Measurements from ENCODE around the gene PNRC2.
"Not testable (repeated sequence)": the region's sequence is repeated elsewhere in the genome, so short reads cannot be mapped to it uniquely, and the experiment has no call there.

The PNRC2 gene

DNA sequence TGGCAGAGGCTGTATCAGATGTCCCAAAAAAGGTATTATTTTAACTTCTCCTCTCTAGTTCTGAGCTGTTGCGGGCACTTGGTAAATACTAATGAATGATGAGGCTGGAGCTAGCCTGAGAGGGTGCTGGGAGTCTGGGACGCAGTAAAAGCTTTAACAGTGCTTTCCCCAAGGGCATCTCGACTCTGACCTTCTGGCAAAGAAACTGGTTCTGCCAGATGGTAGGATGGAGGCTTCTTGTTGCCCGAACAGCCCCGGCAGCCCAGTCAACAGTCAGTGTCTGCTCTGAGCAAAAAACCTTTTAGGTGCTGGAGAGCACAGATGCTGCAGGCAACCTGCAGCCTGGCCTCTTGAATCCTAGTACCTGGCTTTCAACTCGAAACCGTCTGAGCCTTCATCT is 2.5 kb upstream of the PNRC2 start:
- peak; percentile 98 for DNase-seq

DNA sequence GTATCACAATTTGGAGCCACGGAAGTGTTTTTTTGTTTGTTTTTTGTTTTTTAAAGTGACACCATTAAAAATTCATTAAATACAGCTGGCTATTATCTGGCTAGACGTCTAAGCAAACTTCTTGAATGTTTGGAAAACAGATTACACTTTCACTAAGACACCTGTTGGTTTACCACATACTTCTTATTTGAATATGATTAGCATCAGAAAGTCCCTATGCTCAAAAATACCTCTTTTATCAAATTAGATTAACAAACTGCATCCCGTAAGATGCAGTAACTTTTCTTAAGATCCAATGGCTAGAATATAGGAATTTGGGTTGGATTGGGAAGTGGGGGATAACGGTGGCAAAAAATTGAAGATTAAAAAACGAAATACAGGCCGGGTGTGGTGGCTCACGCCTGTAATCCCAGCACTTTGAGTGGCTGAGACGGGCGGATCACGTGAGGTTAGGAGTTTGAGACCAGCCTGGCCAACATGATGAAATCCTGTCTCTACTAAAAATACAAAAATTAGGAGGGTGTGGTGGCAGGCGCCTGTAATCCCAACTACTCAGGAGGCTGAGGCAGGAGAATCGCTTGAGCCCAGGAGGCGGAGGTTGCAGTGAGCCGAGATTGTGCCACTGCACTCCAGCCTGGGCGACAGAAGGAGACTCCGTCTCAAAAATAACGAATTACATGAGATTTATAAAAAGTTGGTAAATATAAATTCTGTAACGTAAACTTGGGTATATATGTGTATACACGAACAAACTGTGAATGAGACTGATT is 1.4 kb upstream of the PNRC2 start:
- DNase-seq, result peak; percentile 65

DNA sequence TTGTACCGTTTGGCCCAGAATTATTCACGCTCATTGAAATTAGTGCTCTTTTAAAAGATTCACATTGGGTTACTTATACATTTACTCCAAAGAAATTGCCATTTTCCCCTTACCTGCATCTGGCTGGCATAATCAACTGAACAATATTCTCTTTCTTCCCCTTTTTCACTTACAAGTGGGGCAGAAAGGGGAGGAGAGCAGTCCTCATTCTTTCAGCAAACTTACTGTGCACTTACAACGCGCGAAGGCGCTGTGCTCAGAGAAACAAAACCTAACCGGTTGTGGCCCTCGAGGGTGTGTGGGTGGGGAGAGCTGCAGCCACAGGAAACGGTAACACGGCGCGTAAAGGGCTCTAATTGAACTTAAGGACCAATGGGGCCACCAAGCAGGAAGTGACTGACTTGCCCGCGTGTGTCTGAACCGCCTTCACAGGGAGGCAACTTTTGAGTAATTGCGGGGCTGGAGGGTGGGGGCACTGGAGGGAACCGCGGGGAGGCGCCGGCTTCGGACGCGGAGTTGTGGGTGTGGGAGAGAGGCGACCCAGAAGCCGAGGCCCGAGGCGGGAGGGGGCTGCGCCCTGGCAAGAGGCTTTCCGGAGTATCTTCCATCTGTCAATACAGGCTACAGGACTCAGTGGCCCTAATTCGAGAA is 693 bp upstream of the PNRC2 start:
- DNase-seq, result peak; percentile 93

DNA sequence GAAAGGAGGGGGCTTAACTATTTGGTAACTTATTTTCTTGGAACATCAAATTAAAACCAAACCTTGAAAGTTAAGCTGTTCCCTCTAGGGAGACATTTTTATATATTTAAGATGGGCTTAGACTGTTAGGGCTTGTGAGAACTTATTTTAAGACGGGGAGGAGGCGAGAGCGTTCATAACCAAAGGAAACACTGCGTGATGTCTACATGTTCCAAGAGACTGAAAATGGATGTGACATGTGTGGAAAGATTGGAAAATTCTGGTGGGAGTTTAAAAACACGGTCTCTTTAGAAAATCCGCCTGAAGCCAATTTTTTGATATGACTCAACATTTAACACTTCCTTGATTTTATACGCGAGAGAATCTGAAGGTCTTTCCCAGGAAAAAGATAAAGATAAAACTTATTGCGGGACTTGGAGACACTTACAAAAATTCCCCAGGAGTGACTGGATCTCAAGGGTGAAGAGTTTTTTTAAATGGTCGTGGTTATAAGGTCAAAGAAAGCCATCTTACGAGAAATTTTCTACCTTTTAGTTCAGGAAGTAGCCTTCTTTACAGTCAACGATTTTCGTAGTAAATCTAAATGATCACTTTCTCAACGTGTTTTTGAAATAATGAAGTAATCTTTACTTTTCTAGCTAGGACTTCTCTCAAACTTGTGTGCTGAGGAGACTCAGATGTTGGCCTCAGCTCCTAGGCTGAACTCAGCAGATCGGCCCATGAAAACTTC is 828 bp downstream of the PNRC2 start:
- DNase-seq, result no peak

DNA sequence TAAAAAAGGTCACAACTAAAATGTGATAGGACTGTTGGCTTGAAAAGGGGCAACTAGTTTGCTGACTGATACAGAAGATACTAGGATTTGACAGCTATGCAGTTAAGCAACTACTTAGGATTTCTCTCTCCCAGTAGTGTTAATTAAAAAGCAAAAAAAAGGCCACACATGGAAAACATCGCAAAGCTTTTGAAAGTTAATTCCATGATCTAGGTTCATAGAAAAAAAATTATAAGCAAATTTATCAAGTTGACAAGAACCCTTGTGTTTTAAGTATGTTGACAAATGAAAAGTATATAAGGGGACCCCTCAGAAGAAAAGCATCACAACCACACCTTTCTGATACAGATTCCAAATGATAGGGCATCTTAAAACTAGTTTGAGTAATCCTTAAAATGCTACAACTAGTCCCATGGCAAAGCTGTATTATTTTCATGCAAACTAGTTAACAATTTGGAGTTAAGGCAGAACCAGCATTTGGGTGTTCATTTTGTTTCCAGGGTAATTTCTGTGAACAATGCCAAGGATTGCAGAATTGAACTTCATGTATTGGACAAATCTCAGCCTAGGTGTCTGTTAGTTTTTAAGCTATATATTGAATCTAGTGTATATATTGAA is 4.1 kb downstream of the PNRC2 start:
- no peak for DNase-seq

DNA sequence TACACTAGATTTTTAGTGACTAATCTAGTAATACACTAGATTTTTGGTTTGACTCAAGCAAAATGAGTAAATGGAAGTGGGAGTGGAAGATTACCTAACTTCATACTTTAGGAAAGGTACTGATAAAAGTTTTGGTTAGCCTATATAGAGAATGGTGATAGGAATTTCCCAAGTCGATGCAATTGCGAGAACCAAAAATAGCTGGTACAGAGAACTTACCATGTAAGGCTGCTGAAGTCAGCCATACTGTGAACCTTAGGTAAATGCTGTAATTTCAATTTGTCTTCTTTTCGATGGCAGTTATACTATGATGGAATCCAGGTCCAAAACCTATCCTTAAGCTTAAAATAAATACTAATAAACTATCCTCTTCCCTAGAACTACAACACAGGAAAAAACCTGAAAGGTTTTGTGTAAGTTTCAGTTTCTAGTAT is 4.6 kb downstream of the PNRC2 start:
- no peak for DNase-seq

DNA sequence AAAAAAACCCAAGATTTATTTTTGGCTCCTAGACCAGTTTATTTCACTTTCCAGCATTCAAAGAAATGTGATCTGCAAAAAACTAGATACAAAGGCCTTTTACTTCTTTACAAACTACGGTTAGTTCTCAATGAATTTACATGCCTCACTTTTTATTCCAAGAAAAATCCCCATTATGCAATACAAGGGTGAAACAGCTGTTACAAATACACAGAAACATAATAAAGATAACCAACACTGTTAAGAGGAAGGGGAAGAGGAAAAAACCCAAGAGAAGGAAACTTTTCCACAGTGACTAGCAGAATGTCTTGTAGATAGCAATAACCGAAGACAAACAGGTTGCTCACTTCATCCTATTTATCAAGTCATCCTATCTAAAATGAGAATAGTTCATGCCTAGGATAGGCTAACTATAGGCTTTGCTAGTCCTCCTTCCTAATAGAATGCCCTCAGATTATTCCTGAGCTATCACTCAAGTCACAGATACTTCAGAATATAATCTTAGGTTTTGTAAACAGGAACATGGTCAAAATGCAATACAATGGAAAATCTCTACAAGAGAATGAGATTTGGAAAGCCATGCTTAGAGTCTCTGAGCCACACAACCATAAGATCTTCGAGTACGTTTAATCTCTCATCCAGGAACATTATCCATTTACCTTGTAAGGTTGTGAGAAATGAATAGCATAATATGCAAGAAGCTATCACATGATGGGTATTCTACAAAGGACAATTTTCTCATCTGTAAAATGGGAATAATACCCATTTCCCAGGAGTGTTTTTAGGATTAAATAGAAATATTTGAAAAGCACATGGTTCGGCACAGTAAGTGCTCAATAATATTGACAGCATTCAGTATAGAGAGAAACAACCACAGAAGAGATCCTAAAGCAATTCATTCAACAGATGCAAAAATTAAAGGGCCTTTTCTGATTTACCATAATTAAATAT is 5.4 kb downstream of the PNRC2 start:
- peak; percentile 39 for DNase-seq

DNA sequence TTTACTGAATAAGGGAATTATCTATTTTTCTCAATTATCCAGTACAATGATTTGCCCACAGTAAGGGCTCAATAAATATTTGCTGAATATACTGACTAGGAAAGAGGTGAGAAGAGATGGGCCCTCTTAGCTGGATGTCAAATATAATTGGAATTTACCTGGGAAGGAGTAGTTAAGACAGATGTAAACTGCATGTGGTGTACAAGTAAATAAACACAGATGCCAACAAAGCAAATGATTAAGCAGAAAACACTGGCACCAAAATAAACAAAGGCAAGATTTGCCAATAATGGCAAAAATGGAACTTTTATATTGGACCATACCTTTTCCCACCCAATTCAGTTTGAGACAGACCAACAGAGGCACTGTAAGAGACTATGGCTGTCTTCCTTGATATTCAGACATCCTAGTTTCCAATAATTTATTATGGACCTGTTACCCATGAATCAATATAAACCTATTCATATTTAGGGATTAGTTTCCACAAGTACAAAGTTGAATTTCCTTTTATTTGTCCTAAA is 7.4 kb downstream of the PNRC2 start:
- DNase-seq, result no peak

DNA sequence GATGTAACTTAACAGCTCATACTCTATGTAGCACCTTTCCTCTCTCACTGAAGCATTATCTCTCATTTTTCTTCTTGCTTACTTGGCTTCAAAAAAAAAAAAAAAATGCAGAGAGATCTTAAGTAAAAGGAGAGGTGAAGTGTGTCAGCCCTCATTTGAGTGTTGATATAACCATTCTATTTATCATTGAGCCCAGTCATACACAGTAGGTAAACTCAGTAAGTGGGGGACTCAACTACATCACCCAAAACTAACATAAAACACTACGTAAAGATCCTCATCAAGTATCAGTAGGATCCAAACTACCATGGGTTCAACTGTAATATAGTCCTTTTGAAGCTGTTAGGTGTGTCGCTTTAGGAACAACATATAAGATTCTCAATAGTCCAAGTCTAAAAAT is 8.2 kb downstream of the PNRC2 start:
- DNase-seq, result no peak

DNA sequence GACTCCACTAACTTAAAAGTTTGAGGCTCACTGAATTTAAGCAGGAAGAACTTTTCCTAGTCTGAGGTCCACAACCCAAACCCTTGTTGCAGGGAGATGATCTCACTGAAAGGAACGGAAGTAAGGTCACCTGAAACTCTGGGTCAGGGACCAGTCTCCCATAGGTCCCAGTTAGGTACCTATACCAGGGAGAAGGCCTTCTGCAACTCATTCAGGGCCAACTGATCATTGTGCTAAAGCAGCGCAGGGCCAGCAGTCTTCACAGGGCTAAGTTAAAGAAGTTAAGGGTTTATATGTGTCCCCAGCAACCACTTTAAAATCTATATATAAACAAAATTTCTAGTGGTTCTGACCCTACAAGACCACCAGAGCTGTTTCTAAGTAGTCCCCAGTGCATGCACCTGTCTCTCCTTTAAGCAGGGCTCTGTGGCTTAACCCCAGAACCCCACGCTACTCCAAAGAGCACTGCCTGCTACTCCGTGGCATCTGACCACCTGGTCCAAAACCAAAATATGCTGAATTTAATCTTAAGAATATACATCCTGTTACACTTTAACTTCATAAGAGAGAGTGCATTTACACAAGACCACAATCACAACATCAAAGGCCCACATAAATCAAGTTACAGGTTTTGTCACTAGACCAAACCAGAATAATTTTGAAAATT is 17.7 kb downstream of the PNRC2 start:
- no peak for DNase-seq

DNA sequence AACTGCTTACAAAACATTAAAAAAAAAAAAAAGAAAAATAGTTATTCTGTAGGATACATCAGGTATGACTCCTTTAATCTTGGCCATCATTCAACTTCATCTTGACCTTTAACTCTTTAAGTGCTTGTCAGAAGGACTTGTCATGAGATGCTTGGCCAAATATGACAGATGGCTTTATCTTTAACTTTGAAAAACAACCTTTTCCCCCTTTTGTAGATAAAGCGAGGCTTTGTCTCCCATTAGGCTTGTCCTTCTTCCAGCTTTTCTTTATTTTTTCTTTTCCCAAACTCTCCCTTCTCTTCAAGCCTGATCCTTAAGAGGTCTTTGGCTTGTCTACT is 18.2 kb downstream of the PNRC2 start:
- DNase-seq, result no peak

DNA sequence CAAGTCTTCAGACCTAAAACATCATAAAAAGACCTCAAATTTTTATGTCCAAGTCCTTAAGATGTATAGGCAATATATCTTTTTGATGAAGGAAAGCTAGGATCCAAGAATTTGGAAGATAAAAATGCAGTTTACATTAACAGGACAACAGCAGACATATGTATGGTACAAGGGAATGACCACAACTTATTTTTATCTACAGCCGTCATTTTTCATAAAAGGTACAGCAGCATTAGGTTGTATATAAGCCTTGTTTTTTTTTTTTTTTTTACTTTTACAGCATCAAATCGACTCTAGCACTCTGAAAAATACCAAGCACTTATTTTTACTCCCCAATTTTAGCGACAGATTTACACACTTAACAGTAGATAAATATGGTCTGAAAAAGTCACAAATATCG is 19.2 kb downstream of the PNRC2 start:
- DNase-seq, result no peak

DNA sequence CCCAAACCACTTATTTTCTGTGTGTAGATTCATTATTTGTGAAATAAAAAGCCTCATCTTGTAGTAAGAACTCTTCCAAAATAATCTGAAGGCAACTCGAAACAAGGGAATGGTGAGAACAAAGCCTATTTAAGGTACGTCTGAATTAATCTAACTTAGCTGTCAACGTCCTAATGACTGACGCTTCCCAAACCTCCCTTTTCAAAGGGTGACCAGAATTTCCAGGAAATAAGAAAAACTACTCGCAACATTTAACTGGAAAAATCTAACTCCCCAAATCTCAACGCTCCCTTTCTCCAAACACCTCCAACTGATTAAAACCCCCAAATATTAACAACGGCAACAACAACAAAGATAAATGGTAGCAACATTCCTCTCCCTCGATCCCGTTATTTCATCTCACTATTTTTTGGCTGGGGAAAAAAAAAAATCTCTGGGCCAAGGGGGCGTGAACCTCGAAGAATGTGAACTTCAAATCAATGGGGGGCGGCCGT is 19.8 kb downstream of the PNRC2 start:
- peak; percentile 57 for DNase-seq

DNA sequence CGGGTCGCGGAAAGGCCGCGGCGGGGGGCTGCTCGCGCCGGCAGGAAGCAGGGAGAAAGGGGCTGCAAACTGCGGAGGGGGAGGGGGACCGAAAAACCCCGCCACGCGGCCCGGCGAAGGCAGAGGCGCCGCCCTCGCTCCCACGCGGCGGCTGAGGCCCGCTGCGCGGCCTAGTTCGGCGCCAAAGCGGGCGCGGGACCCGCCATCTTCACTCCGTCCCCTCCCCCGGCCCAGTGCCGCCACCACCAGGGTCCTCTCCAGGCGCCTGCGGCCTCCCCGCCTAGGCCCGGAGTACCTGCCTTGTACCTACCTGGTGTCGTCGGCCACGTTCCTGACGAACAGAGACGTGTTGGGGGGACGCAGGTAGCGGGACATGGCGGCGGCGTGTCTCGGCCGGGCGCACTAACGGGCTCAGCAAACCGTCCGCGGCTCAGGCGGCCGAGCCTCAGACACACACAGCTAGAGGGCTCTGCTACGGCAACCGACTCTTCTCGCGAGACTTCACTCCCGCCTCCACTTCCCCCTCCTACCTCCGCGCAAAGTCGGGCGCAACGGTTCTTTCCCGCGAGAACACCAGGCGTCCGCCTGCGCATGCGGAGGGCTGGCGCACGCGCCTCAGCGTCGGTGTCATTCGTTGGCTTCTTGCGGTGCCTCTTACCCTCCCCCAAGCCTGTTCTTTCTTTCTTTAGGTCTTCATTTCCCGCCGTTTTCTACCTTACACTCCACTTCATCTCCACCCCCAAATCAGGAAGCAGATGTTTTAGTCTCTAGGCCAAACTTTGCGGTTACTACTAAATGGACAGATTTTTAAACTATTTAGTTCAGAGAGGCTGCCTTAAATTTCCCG is 20.5 kb downstream of the PNRC2 start, which contains the start of gene SRSF10:
Gene SRSF10, minus strand, starts transcription at position 447 of the 847 bp plus-strand sequence. Its CDS starts 72 bp downstream, at position 375.
- DNase-seq, result peak; percentile 100

DNA sequence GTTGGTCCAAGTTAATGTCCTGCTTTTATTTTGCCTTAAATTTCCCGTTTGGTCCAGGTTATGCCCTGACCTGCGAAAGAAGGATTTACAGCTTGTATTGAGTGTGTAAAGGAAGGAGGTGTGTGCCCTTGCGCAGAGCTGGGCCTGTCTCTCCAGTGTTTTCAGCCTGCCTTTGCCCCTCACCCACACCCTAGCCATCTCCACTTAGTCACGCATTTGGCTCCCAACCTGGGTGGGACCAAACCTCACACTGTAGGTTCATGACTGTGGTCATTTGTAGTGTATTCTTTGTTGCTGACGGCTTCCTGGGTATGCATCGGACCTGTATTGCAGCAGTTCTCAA is 21.1 kb downstream of the PNRC2 start:
- DNase-seq, result peak; percentile 79

DNA sequence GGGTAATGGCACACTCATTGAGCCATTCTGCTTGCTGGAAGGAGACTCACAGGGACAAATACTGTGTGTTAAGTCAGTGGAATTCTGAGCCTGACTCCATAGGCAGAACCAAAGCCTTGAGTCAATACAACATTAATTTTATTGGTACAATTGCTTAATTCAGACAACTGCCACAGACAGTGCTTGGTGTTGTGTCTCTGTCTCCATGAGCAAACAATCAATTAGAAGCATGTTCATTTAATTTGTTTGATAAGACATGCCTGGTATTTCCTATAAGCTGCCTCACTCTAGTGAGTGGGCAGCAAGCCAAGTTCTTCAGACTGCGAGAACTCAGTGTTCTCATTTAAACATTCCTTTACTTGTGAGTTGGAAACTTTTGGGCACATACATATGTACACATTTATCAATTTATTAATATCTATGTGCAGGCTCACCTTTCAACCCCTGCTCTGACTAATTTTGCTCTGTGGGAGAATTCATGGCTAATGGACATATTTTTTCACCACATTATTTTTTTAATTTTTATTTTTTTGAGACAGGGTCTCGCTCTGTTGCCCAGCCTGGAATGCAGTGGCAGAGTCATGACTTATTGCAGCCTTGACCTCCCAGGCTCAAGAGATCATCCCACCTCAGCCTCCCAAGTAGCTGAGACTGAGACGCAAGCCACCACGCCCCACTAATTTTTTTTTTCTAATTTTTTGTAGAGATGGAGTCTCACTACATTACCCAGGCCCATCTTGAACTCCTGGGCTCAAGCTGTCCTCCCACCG is 25.0 kb downstream of the PNRC2 start:
- DNase-seq, result peak; percentile 36

DNA sequence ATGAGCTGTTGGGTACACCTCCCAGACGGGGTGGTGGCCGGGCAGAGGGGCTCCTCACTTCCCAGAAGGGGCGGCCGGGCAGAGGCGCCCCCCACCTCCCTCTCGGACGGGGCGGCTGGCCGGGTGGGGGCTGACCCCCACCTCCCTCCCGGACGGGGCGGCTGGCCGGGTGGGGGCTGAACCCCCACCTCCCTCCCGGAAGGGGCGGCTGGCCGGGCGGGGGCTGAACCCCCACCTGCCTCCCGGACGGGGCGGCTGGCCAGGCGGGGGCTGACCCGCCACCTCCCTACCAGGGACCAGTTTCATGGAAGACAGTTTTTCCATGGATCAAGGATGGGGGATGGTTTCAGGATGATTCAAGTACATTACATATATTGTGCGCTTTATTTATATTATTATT is 27.4 kb downstream of the PNRC2 start:
- DNase-seq, result not testable (repeated sequence)

DNA sequence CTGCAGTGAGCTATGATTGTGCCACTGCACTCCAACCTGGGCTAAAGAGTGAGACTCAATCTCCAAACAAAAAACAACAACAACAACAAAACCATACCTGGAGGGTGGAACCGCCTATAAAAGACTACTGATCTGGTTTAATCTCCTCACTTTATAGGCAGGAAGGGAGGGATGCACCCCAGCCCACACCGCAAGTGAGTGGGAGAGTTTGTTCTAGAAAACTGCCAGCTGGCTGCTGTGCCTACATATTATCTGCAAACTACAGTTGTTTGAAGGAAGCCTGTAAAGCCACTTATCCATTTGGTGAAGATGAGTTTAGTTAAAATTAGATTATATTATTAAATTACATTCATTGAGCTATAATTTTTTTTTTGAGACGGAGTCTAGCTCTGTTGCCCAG is 29.6 kb downstream of the PNRC2 start:
- no peak for DNase-seq

DNA sequence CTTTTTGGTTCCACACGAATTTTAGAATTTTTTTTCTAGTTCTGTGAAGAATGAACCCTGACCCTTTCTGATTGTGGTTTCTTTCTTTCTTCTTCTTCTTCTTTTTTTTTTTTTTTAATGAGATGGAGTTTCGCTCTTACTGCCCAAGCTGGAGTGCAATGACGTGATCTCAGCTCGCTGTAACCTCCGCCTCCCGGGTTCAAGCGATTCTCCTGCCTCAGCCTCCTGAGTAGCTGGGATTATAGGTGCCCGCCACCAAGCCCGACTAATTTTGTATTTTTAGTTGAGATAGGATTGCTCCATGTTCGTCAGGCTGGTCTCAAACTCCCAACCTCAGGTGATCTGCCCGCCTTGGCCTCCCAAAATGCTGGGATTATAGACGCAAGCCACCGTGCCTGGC is 32.4 kb downstream of the PNRC2 start:
- DNase-seq, result not testable (repeated sequence)

DNA sequence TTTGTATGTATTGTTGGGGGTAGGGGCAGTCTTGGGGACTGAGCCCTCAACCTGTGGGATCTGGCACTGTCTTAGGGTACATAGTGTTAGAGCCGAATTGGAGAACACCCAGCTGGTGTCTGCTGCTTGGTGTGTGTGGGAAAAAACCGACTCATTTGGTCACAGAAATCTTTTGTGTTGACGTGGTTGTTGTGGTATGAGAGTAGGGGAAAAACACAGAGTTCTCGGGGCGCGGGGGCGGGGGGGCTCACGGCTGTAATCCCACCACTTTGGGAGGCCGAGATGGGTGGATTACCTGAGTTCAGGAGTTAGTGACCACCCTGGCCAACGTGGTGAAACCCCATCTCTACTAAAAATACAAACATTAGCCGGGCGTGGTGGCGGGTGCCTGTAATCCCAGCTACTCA is 35.8 kb downstream of the PNRC2 start:
- no peak for DNase-seq

All from NCI-H82 (cell line).